SK-N-SH treated with all-trans-retinoic acid at 6 μM for 48 hours (cell line): ENCODE data around the gene MLPH.

Experiments used
- CSRNP3 ChIP-seq: fragments of 250-450 bp; sonication (Bioruptor Pico); IDR thresholded peaks from 2 replicates; pipeline ENCODE4 v1.5.1; 2021; ENCODE audit warnings: mild to moderate bottlenecking, moderate library complexity
- PATZ1 ChIP-seq: fragments of 250-450 bp; sonication (Bioruptor Pico); IDR thresholded peaks from 2 replicates; pipeline ENCODE4 v1.8.0; 2020; ENCODE audit warnings: mild to moderate bottlenecking, moderate library complexity, borderline replicate concordance
- POU6F1 ChIP-seq: fragments of 250-450 bp; sonication (Bioruptor Pico); IDR thresholded peaks from 2 replicates; pipeline ENCODE4 v1.8.0; 2021; ENCODE audit warnings: low read depth, mild to moderate bottlenecking, moderate library complexity, borderline replicate concordance
- ZC3H10 ChIP-seq: fragments of 250-450 bp; sonication (Bioruptor Pico); IDR thresholded peaks from 2 replicates; pipeline ENCODE4 v1.5.1; 2021; ENCODE audit warnings: mild to moderate bottlenecking, moderate library complexity
- ZFP3 ChIP-seq: fragments of 250-450 bp; sonication (Bioruptor Pico); IDR thresholded peaks from 2 replicates; pipeline ENCODE4 v1.5.0; 2020; ENCODE audit warnings: mild to moderate bottlenecking, moderate library complexity
- ZFP30 ChIP-seq: fragments of 450-650 bp; formaldehyde crosslinking; IDR thresholded peaks from 2 replicates; pipeline ENCODE4 v1.5.0; 2022; ENCODE audit warnings: mild to moderate bottlenecking, moderate library complexity

GRCh38 chr2:237478979-237479378 is 8.1 kb upstream of the MLPH start:
- no peak for TF ChIP-seq CSRNP3 (CRISPR knock-in tag)
- no peak for TF ChIP-seq ZC3H10 (CRISPR knock-in tag)
- no peak for TF ChIP-seq ZFP30
- TF ChIP-seq PATZ1 (CRISPR knock-in tag) = no peak
- no peak for TF ChIP-seq ZFP3 (CRISPR knock-in tag)
- TF ChIP-seq POU6F1 (CRISPR knock-in tag) = no peak
